ENCODE results near the gene ABHD11.

DNA sequence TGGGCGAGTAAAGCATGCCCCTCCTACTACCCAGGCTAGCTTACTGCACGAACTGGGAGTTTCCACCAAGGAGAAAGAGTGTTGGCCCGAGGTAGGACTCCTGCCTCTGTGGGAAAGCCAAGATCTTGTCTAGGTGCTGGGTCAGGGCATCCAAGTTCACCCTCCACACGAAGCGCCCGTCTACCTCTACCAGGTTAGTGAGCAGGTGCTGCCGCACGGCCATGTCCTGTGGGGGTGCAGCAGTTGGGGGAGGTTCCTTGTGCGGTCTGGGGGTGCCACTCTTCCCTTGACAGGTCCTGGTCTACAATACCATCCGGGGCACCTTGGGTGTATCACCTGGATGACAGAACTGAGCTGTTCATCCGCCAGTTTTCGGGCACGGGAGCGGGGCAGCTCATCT is 1.7 kb downstream of the ABHD11 start:
- TF ChIP-seq, protein P1, sequence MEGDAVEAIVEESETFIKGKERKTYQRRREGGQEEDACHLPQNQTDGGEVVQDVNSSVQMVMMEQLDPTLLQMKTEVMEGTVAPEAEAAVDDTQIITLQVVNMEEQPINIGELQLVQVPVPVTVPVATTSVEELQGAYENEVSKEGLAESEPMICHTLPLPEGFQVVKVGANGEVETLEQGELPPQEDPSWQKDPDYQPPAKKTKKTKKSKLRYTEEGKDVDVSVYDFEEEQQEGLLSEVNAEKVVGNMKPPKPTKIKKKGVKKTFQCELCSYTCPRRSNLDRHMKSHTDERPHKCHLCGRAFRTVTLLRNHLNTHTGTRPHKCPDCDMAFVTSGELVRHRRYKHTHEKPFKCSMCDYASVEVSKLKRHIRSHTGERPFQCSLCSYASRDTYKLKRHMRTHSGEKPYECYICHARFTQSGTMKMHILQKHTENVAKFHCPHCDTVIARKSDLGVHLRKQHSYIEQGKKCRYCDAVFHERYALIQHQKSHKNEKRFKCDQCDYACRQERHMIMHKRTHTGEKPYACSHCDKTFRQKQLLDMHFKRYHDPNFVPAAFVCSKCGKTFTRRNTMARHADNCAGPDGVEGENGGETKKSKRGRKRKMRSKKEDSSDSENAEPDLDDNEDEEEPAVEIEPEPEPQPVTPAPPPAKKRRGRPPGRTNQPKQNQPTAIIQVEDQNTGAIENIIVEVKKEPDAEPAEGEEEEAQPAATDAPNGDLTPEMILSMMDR (IDR thresholded peaks at IDR 0.05 in 4 of 5, conservative IDR thresholded peaks at IDR 0.05 in 1 of 5) = no peak
- TF ChIP-seq POLR2A (IDR thresholded peaks at IDR 0.05) = no peak
